Measurements from ENCODE around the gene CCR6. TPM values are rescaled to one million over a fixed set of nuclear protein-coding genes. Genes with fewer than 3 reads are reported as not detected.

CCR6 gene
- total RNA-seq, 1 donor from 2014 or later, result not detected

- Mint-ChIP-seq H3K36me3 (no peaks in the 10 kb centered on the region), H3K4me1 (ENCODE audit: unreplicated experiment) (peaks cover 10% of the 10 kb centered on the region), H3K9me3 (no peaks in the 10 kb centered on the region), H3K27ac (no peak overlapping the region), H3K4me3 (no peak overlapping the region), H3K27me3 (peaks cover 33% of the 10 kb centered on the region)
- DNase-seq (ENCODE audit: extremely low spot score, unreplicated experiment), result no peak
- TF ChIP-seq CTCF (conservative IDR thresholded peaks at IDR 0.05), result no peak
Observed at GRCh38 chr6:167113047-167113754, 9.7 kb upstream of the CCR6 start.

GRCh38 chr6:167113935-167114910 is 8.7 kb upstream of the CCR6 start:
- H3K4me3 Mint-ChIP-seq, result no peak overlapping the region
- H3K36me3 Mint-ChIP-seq, result no peaks in the 10 kb centered on the region
- TF ChIP-seq CTCF (conservative IDR thresholded peaks at IDR 0.05), result no peak
- H3K4me1 Mint-ChIP-seq (ENCODE audit: unreplicated experiment), result peaks cover 10% of the 10 kb centered on the region
- no peaks in the 10 kb centered on the region for H3K9me3 Mint-ChIP-seq
- DNase-seq (ENCODE audit: extremely low spot score, unreplicated experiment), result no peak
- H3K27me3 Mint-ChIP-seq, result peaks cover 33% of the 10 kb centered on the region
- no peak overlapping the region for H3K27ac Mint-ChIP-seq

- no peak for DNase-seq (ENCODE audit: extremely low spot score, unreplicated experiment)
- H3K36me3 Mint-ChIP-seq, result no peaks in the 10 kb centered on the region
- H3K4me1 Mint-ChIP-seq (ENCODE audit: unreplicated experiment), result peaks cover 10% of the 10 kb centered on the region
- H3K27me3 Mint-ChIP-seq, result peaks cover 28% of the 10 kb centered on the region
- H3K4me3 Mint-ChIP-seq, result no peak overlapping the region
- no peaks in the 10 kb centered on the region for H3K9me3 Mint-ChIP-seq
- H3K27ac Mint-ChIP-seq, result no peak overlapping the region
- no peak for TF ChIP-seq CTCF (conservative IDR thresholded peaks at IDR 0.05)
Observed at GRCh38 chr6:167115054-167115453, 7.8 kb upstream of the CCR6 start.

- Mint-ChIP-seq H3K4me1 (ENCODE audit: unreplicated experiment) (peaks cover 10% of the 10 kb centered on the region), H3K36me3 (no peaks in the 10 kb centered on the region), H3K27ac (no peak overlapping the region), H3K9me3 (peaks cover 4% of the 10 kb centered on the region), H3K27me3 (peaks cover 27% of the 10 kb centered on the region), H3K4me3 (no peak overlapping the region)
- no peak for TF ChIP-seq CTCF (conservative IDR thresholded peaks at IDR 0.05)
- DNase-seq (ENCODE audit: extremely low spot score, unreplicated experiment), result no peak
Observed at GRCh38 chr6:167116109-167116837, 6.6 kb upstream of the CCR6 start.

- peaks cover 10% of the 10 kb centered on the region for H3K4me1 Mint-ChIP-seq (ENCODE audit: unreplicated experiment)
- peaks cover 22% of the 10 kb centered on the region for H3K27me3 Mint-ChIP-seq
Observed at GRCh38 chr6:167116838-167117228, 6.1 kb upstream of the CCR6 start.

More at GRCh38 chr6:167116838-167117228, 6.1 kb upstream of the CCR6 start:
- H3K36me3 Mint-ChIP-seq, result no peaks in the 10 kb centered on the region
- H3K9me3 Mint-ChIP-seq, result peaks cover 4% of the 10 kb centered on the region
- H3K4me3 Mint-ChIP-seq, result no peak overlapping the region
- no peak overlapping the region for H3K27ac Mint-ChIP-seq
- no peak for DNase-seq (ENCODE audit: extremely low spot score, unreplicated experiment)
- TF ChIP-seq CTCF (conservative IDR thresholded peaks at IDR 0.05), result no peak
